ENCODE measurements around the gene PDCD1LG2. TPM values are rescaled to one million over a fixed set of nuclear protein-coding genes. Genes with fewer than 3 reads are reported as not detected.
"Not testable (repeated sequence)": the region's sequence is repeated elsewhere in the genome, so short reads cannot be mapped to it uniquely, and the experiment has no call there.

Gene PDCD1LG2
- total RNA-seq, 1 donor = 10.9 TPM

DNA sequence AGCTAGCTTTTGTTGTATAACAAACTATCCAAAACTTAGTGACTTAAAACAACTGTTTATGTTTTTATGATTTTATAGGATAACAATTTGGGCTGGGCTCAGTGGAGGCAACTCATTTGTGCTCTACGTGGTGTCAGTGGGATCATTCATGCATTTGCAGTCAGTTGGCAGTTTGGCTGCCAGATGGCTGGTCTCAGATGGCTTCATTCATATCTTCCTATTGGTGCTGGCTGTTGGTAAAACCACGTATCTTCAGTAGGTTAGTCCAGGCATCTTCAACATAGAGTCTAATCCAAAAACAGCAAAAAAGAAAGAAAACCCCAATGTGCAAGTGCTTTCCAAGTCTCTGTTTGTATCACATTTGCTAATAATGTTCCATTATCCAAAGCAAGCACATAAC lies 66.9 kb downstream of the PDCD1LG2 start:
- H3K4me3 ChIP-seq (ENCODE audit: low read depth, low read length) = no peak overlapping the region
- TF ChIP-seq, protein P1, sequence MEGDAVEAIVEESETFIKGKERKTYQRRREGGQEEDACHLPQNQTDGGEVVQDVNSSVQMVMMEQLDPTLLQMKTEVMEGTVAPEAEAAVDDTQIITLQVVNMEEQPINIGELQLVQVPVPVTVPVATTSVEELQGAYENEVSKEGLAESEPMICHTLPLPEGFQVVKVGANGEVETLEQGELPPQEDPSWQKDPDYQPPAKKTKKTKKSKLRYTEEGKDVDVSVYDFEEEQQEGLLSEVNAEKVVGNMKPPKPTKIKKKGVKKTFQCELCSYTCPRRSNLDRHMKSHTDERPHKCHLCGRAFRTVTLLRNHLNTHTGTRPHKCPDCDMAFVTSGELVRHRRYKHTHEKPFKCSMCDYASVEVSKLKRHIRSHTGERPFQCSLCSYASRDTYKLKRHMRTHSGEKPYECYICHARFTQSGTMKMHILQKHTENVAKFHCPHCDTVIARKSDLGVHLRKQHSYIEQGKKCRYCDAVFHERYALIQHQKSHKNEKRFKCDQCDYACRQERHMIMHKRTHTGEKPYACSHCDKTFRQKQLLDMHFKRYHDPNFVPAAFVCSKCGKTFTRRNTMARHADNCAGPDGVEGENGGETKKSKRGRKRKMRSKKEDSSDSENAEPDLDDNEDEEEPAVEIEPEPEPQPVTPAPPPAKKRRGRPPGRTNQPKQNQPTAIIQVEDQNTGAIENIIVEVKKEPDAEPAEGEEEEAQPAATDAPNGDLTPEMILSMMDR (IDR thresholded peaks at IDR 0.05; ENCODE audit: insufficient read depth, low read length) = no peak
- no peak for DNase-seq (ENCODE audit: low read depth)

DNA sequence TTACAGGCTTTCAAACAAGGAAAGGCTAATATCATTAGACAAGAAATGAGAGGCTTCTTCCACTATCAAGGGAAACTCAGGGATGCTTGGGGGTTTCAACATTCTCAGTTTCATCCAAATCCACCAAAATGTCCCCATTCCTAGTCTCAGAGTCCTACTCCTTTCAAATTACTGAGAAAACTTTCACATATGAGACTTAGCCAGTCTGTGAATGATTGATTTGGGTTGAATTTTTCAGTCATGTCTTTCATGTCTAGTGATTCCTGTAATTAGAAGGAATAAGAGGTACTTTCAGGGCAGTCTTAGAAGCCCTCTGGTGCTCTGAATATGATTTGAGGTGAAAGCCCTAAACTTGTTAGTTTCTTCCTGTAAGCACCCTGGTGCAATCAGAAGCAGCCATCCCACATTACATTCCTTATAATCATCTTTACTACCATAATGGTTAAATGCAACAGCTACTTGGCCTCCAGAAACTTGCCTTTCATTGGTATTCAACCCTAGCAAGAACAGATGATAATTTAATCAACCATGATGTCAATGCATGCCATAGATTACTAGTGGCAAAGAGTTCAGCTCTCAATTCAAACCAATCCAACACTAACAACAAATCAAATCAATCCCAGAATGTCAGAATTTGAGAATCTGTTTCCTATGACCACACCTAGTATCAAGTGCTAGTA lies 67.8 kb downstream of the PDCD1LG2 start:
- TF ChIP-seq, protein P1 (IDR thresholded peaks at IDR 0.05; ENCODE audit: insufficient read depth, low read length) = no peak
- H3K4me3 ChIP-seq (ENCODE audit: low read depth, low read length) = no peak overlapping the region
- peak; percentile 57 for DNase-seq (ENCODE audit: low read depth)

DNA sequence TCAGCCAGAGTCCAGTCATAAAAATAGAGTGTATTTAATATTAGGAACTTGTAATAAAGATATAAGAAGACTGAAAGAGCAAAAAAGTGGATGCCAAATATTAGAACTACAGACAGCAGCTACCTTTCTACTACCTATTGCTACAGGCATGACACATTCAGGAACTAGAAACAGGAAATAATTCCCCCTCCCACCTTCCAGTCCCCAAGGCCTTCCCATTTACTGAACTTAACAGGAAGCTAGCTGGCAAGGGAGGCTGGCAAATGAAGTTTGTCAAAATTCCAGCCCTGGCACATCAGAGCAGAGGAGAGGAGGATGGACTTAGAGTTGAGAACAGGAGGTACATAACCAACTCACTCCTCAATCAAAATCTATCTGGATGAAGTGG lies 68.4 kb downstream of the PDCD1LG2 start:
- H3K4me3 ChIP-seq (ENCODE audit: low read depth, low read length) = no peak overlapping the region
- DNase-seq (ENCODE audit: low read depth) = no peak
- TF ChIP-seq, protein P1 (IDR thresholded peaks at IDR 0.05; ENCODE audit: insufficient read depth, low read length) = no peak

DNA sequence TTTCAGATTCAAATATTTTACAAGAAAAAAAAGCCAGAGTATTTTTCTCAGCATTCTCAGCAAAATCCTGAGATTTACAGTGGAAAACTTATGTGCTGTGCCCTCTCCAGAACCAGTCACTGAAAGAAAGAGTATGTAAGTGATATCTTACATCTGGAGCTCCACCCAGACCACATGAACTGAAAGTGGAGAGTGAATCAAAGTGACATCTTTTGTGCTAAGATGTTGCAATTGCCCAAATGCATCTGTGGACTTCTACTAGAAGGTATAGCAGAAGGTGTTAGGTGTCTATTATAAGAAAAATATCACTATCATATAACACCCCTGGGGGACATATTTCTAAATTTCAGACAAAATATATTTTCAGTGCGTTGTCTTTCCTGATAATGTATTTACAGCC lies 69.5 kb downstream of the PDCD1LG2 start:
- DNase-seq (ENCODE audit: low read depth) = no peak
- TF ChIP-seq, protein P1 (IDR thresholded peaks at IDR 0.05; ENCODE audit: insufficient read depth, low read length) = no peak
- no peak overlapping the region for H3K4me3 ChIP-seq (ENCODE audit: low read depth, low read length)

DNA sequence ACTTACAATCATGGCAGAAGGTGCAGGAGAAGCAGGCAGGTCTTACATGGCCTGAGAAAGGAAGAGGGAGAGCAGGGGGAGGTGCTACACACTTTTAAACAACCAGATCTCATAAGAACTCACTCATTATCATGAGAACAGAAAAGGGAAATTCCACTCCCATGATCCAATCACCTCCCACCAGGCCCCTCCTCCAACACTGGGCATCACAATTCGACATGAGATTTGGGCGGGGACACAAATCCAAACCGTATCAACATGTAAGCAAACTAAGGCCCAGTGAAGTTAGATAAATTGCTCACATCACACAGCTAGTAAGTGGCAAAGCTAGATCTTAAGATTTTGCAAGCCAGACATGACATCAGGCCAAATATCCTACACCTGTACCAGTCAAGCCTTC lies 70.3 kb downstream of the PDCD1LG2 start:
- H3K4me3 ChIP-seq (ENCODE audit: low read depth, low read length) = no peak overlapping the region
- no peak for DNase-seq (ENCODE audit: low read depth)
- TF ChIP-seq, protein P1 (IDR thresholded peaks at IDR 0.05; ENCODE audit: insufficient read depth, low read length) = no peak

DNA sequence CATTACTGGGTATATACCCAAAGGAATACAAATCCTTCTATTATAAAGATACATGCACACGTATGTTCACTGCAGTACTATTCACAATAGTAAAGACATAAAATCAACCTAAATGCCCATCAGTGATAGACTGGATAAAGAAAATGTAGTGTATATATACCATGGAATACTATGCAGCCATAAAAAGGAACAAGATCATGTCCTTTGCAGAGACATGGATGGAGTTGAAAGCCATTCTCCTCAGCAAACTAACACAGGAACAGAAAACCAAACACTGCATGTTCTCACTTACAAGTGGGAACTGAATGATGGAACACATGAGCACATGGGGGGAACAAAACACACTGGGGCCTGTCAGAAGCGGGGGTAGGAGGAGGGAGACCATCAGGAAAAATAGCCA lies 71.4 kb downstream of the PDCD1LG2 start:
- not testable (repeated sequence) for DNase-seq (ENCODE audit: low read depth); H3K4me3 ChIP-seq (ENCODE audit: low read depth, low read length)

DNA sequence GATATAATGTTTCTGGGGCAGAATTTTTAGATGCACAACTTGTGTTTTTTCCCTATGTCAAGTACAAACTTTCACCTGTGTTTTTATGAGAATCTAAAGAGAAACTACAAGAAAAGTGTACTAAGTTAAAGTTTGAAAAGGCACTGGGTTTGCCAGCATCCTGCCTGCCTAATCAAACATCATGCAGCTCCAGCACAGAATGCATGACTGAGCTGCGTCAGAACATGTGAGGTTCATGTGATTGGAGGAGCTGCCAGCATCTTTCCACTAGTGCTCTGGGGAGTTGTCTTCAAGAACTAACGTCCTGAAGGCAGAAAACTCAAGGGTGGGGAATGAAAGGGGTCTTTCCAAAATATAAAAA lies 72.5 kb downstream of the PDCD1LG2 start:
- TF ChIP-seq, protein P1 (IDR thresholded peaks at IDR 0.05; ENCODE audit: insufficient read depth, low read length) = no peak
- no peak overlapping the region for H3K4me3 ChIP-seq (ENCODE audit: low read depth, low read length)
- DNase-seq (ENCODE audit: low read depth) = peak; percentile 93
